SU-DHL-6 (cell line): Measurements from ENCODE around the gene ARHGEF11.
A peak's percentile ranks its signal among the peaks of the same experiment; 100 is the strongest.
"Not testable (repeated sequence)": the region's sequence is repeated elsewhere in the genome, so short reads cannot be mapped to it uniquely, and the experiment has no call there.

Experiments used
- H2AFZ ChIP-seq: fragments of 200-600 bp; sonication (generic); 2 replicates; pipeline ENCODE4 v1.6.1; 2014; ENCODE audit warnings: low read depth, mild to moderate bottlenecking, moderate library complexity, mixed read lengths, antibody characterized with exemption, low read length; ENCODE audit not compliant: severe bottlenecking
- H3F3A ChIP-seq: fragments of 200-600 bp; shearing (Covaris generic); 2 replicates; pipeline ENCODE4 v1.6.0; 2016; ENCODE audit warnings: antibody characterized with exemption, mild to moderate bottlenecking; ENCODE audit not compliant: insufficient read depth
- H3K27ac ChIP-seq: fragments of 200-600 bp; sonication (generic); 2 replicates; pipeline ENCODE4 v1.5.1; 2016; ENCODE audit warnings: low read depth, mild to moderate bottlenecking, low read length, moderate library complexity, mixed read lengths
- H3K27me3 ChIP-seq: fragments of 200-600 bp; sonication (generic), shearing (Covaris generic); 2 replicates; pipeline ENCODE4 v1.6.0; 2014; ENCODE audit warnings: mild to moderate bottlenecking, low read length
- H3K36me3 ChIP-seq: fragments of 200-600 bp; sonication (generic); 2 replicates; pipeline ENCODE4 v1.6.1; 2014; ENCODE audit warnings: mild to moderate bottlenecking, low read length, mixed read lengths
- H3K4me2 ChIP-seq: fragments of 300-600, 200-600 bp; shearing (Covaris generic), sonication (generic); 2 replicates; pipeline ENCODE4 v1.6.0; 2014; ENCODE audit warnings: low read length, low read depth, mild to moderate bottlenecking; ENCODE audit not compliant: poor library complexity, severe bottlenecking
- H3K4me3 ChIP-seq: fragments of 200-600 bp; sonication (generic); 2 replicates; pipeline ENCODE4 v1.5.1; 2014; ENCODE audit warnings: antibody characterized with exemption, low read length, mild to moderate bottlenecking, mixed read lengths; ENCODE audit not compliant: insufficient read depth, poor library complexity, severe bottlenecking
- H3K79me2 ChIP-seq: fragments of 200-600 bp; sonication (generic); 2 replicates; pipeline ENCODE4 v1.6.1; 2014; ENCODE audit warnings: mild to moderate bottlenecking, low read length, moderate library complexity; ENCODE audit not compliant: insufficient read depth
- H3K9ac ChIP-seq: fragments of 200-600 bp; sonication (generic); 2 replicates; pipeline ENCODE4 v1.7.0; 2014; ENCODE audit warnings: mild to moderate bottlenecking, low read length
- H3K9me2 ChIP-seq: fragments of 200-600 bp; sonication (generic); replicated peaks from 2 replicates; pipeline ENCODE4 v1.6.1; 2014; ENCODE audit warnings: low read length; ENCODE audit not compliant: insufficient read depth
- H3K9me3 ChIP-seq: fragments of 200-600 bp; sonication (generic); 2 replicates; pipeline ENCODE4 v1.6.1; 2014; ENCODE audit warnings: low read length, mixed read lengths; ENCODE audit not compliant: insufficient read depth
- H4K20me1 ChIP-seq: fragments of 200-600 bp; sonication (generic); 2 replicates; pipeline ENCODE4 v1.6.1; 2014; ENCODE audit warnings: low read depth, mild to moderate bottlenecking, antibody characterized with exemption, low read length, moderate library complexity, mixed read lengths
- CTCF ChIP-seq: fragments of 200-600 bp; sonication (generic); IDR thresholded peaks from one replicate; pipeline ENCODE4 v1.5.1; 2017; ENCODE audit warnings: antibody characterized with exemption, mild to moderate bottlenecking, low read length, moderate library complexity; ENCODE audit not compliant: insufficient read depth, poor library complexity, severe bottlenecking
- EZH2phosphoT487 ChIP-seq: fragments of 200-600 bp; sonication (generic), shearing (Covaris generic); conservative IDR thresholded peaks from 2 replicates; pipeline ENCODE4 v1.6.1; 2018; ENCODE audit warnings: mild to moderate bottlenecking, antibody characterized with exemption, low read length, moderate library complexity, mixed read lengths

Gene ARHGEF11

GRCh38 chr1:157080714-157081113 lies 35.2 kb upstream of the ARHGEF11 start:
- no peak overlapping the region for H3K4me2 ChIP-seq
- no peaks in the 10 kb centered on the region for H4K20me1 ChIP-seq
- TF ChIP-seq CTCF = no peak
- H3K36me3 ChIP-seq = no peaks in the 10 kb centered on the region
- H3K27me3 ChIP-seq = no peaks in the 10 kb centered on the region
- no peaks in the 10 kb centered on the region for H3K9me2 ChIP-seq
- H3K27ac ChIP-seq = no peak overlapping the region
- H3F3A ChIP-seq = no peaks in the 10 kb centered on the region
- H3K79me2 ChIP-seq = no peaks in the 10 kb centered on the region
- H3K9me3 ChIP-seq = no peaks in the 10 kb centered on the region
- no peak overlapping the region for H2AFZ ChIP-seq
- H3K9ac ChIP-seq = no peak overlapping the region
- no peak overlapping the region for H3K4me3 ChIP-seq

GRCh38 chr1:157077394-157077793 lies 31.9 kb upstream of the ARHGEF11 start:
- no peak overlapping the region for H3K9ac ChIP-seq
- H3F3A ChIP-seq = no peaks in the 10 kb centered on the region
- TF ChIP-seq CTCF = no peak
- TF ChIP-seq EZH2phosphoT487 = no peak
- no peaks in the 10 kb centered on the region for H3K9me3 ChIP-seq
- H3K27me3 ChIP-seq = no peaks in the 10 kb centered on the region
- no peak overlapping the region for H3K27ac ChIP-seq
- no peak overlapping the region for H3K4me3 ChIP-seq
- H3K79me2 ChIP-seq = no peaks in the 10 kb centered on the region
- no peaks in the 10 kb centered on the region for H3K36me3 ChIP-seq
- no peaks in the 10 kb centered on the region for H3K9me2 ChIP-seq
- no peak overlapping the region for H2AFZ ChIP-seq
- no peak overlapping the region for H3K4me2 ChIP-seq
- no peaks in the 10 kb centered on the region for H4K20me1 ChIP-seq

- no peak overlapping the region for H3K4me2 ChIP-seq
- TF ChIP-seq EZH2phosphoT487 (no peak), CTCF (peak; percentile 16)
- no peaks in the 10 kb centered on the region for H3K79me2 ChIP-seq
- H3K9ac ChIP-seq = no peak overlapping the region
- H4K20me1 ChIP-seq = no peaks in the 10 kb centered on the region
- no peaks in the 10 kb centered on the region for H3K36me3 ChIP-seq
- no peaks in the 10 kb centered on the region for H3K27me3 ChIP-seq
- H3F3A ChIP-seq = no peaks in the 10 kb centered on the region
- no peaks in the 10 kb centered on the region for H3K9me2 ChIP-seq
- H3K4me3 ChIP-seq = no peak overlapping the region
- H3K27ac ChIP-seq = no peak overlapping the region
- H3K9me3 ChIP-seq = no peaks in the 10 kb centered on the region
- no peak overlapping the region for H2AFZ ChIP-seq
Observed at GRCh38 chr1:157073944-157074685, 28.6 kb upstream of the ARHGEF11 start.

- Histone ChIP-seq H3K4me3 (no peak overlapping the region), H2AFZ (no peak overlapping the region), H3K79me2 (no peaks in the 10 kb centered on the region), H3K27me3 (no peaks in the 10 kb centered on the region), H3K9ac (no peak overlapping the region), H3K9me2 (no peaks in the 10 kb centered on the region), H3K27ac (no peak overlapping the region), H3K4me2 (no peak overlapping the region), H4K20me1 (no peaks in the 10 kb centered on the region), H3F3A (no peaks in the 10 kb centered on the region), H3K9me3 (no peaks in the 10 kb centered on the region), H3K36me3 (no peaks in the 10 kb centered on the region)
- no peak for TF ChIP-seq CTCF
Observed at GRCh38 chr1:157069601-157070000, 24.1 kb upstream of the ARHGEF11 start.

GRCh38 chr1:157059241-157059640 lies 13.7 kb upstream of the ARHGEF11 start:
- H3K9ac ChIP-seq, H3K9me3 ChIP-seq, H3F3A ChIP-seq, H2AFZ ChIP-seq, H3K27ac ChIP-seq, H3K4me2 ChIP-seq, H4K20me1 ChIP-seq, H3K36me3 ChIP-seq, H3K27me3 ChIP-seq, H3K79me2 ChIP-seq, H3K9me2 ChIP-seq, H3K4me3 ChIP-seq: not testable (repeated sequence)
